ENCODE results near the gene FMN1. TPM values are rescaled to one million over a fixed set of nuclear protein-coding genes. Genes with fewer than 3 reads are reported as not detected.

Gene FMN1
- total and polyA plus RNA-seq, 2 of the 8 experiments (the other 6 are each of a cell fraction or from before 2014, with no cell fraction given): 0.27 to 3.7 TPM

- Histone ChIP-seq H3K27me3 (replicated peaks in 1 of 4; ENCODE audit: control insufficient read depth in 3 of 4, extremely low read depth in 1 of 4, insufficient read depth in 3 of 4, low read length in 3 of 4) (no peaks in the 10 kb centered on the region), H4K91ac (replicated peaks; ENCODE audit: insufficient read length, low read length) (no peak overlapping the region), H3K36me3 (ENCODE audit: control insufficient read depth in 2 of 4, insufficient read depth in 4 of 4, low read length in 3 of 4) (no peaks in the 10 kb centered on the region), H3K4ac (replicated peaks; ENCODE audit: insufficient read length, low read depth, low read length) (no peak overlapping the region), H3K4me3 (ENCODE audit: extremely low read depth in 1 of 4, insufficient read depth in 2 of 4, low read depth in 3 of 4, low read length in 4 of 4) (no peak overlapping the region), H3K23ac (ENCODE audit: insufficient read length) (no peak overlapping the region), H3K4me1 (replicated peaks in 1 of 4; ENCODE audit: control insufficient read depth in 3 of 4, insufficient read depth in 4 of 4, low read length in 3 of 4) (peaks cover 0 to 7% (median 0%) of the 10 kb centered on the region in 4 experiments; a peak in 2 of 7 replicates), H2AFZ (ENCODE audit: low read length) (no peak overlapping the region), H3K18ac (ENCODE audit: extremely low read depth, low read length) (no peak overlapping the region), H3K79me1 (ENCODE audit: low read depth, low read length) (no peaks in the 10 kb centered on the region), H2AK5ac (ENCODE audit: low read depth, low read length) (no peak overlapping the region), H2BK15ac (ENCODE audit: low read length) (no peak overlapping the region), H2BK20ac (ENCODE audit: low read length) (no peak overlapping the region), H3K9me3 (ENCODE audit: insufficient read depth in 2 of 2, low read depth in 1 of 2, low read length in 1 of 2) (no peaks in the 10 kb centered on the region), H3K9ac (replicated peaks in 1 of 4; ENCODE audit: extremely low read depth in 1 of 4, low read depth in 3 of 4, low read length in 3 of 4) (no peak overlapping the region), H2BK5ac (ENCODE audit: low read depth, low read length) (no peak overlapping the region), H3K23me2 (ENCODE audit: low read depth, low read length) (no peaks in the 10 kb centered on the region; the same call in 1 of the 2 replicates), H2BK12ac (ENCODE audit: low read depth, low read length) (no peak overlapping the region), H3K56ac (replicated peaks; ENCODE audit: insufficient read length, low read depth, low read length) (no peak overlapping the region), H4K8ac (ENCODE audit: extremely low read depth, insufficient read depth, low read length) (no peak overlapping the region), H3K79me2 (ENCODE audit: control insufficient read depth in 1 of 2, insufficient read depth in 2 of 2, low read length in 2 of 2) (no peaks in the 10 kb centered on the region), H3K14ac (ENCODE audit: insufficient read length) (no peak overlapping the region), H4K20me1 (replicated peaks in 1 of 2; ENCODE audit: control insufficient read depth in 1 of 2, insufficient read depth in 2 of 2, low read length in 2 of 2) (no peaks in the 10 kb centered on the region), H4K5ac (ENCODE audit: insufficient read length, low read depth, low read length) (no peak overlapping the region), H3K4me2 (ENCODE audit: insufficient read depth in 1 of 2, low read depth in 2 of 2, low read length in 2 of 2) (no peak overlapping the region), H2BK120ac (replicated peaks; ENCODE audit: low read depth, low read length) (no peak overlapping the region), H3K27ac (ENCODE audit: low read depth, low read length) (no peak overlapping the region)
- FAIRE-seq: no peak
- 94% methylated on average over 4 of the region's 4 CpGs; no CpG with 5 or more reads in 1 of the 2 experiments for WGBS, 2 experiments (ENCODE audit: extremely low coverage in 1 of 2, insufficient coverage in 1 of 2, insufficient read length in 1 of 2, insufficient replicate concordance in 2 of 2, low coverage in 1 of 2, low lambda C conversion rate in 2 of 2, missing lambda C conversion rate in 1 of 2)
- ChIA-PET CTCF (ENCODE audit: partially characterized antibody) (interaction anchor here (0.6 to 5.3 kb wide), 2 partner anchors 33 to 334 kb away, joined by 3 to 18 read pairs; no protein-coding TSS in a partner anchor), POLR2A (ENCODE audit: partially characterized antibody) (interaction anchor here (1.4 kb wide), 1 partner anchor 37 kb away, joined by 4 read pairs; no protein-coding TSS in a partner anchor)
- no peak for DNase-seq (ENCODE audit: low read depth in 1 of 2, low spot score in 2 of 2)
- no peak for TF ChIP-seq TCF12 (IDR thresholded peaks at IDR 0.05; ENCODE audit: low read depth, low read length)
- TF ChIP-seq RNF2 (IDR thresholded peaks at IDR 0.05; ENCODE audit: borderline replicate concordance, low read depth, low read length, missing control alignments, poor library complexity, severe bottlenecking): no peak
- TF ChIP-seq TAF7 (optimal IDR thresholded peaks at IDR 0.05; ENCODE audit: borderline replicate concordance, low read depth, low read length): no peak
- TF ChIP-seq POU5F1 (IDR thresholded peaks at IDR 0.05; ENCODE audit: low read depth, low read length): no peak
- TF ChIP-seq YY1 (IDR thresholded peaks at IDR 0.05; ENCODE audit: low read depth, low read length): no peak
- no peak for TF ChIP-seq MAFK (IDR thresholded peaks at IDR 0.05; ENCODE audit: low read depth, low read length)
- TF ChIP-seq RFX5 (IDR thresholded peaks at IDR 0.05; ENCODE audit: borderline replicate concordance, low read depth, low read length): no peak
- TF ChIP-seq NANOG (IDR thresholded peaks at IDR 0.05; ENCODE audit: insufficient read depth, low read depth, low read length, poor library complexity, severe bottlenecking): no peak
- no peak for TF ChIP-seq SP4 (IDR thresholded peaks at IDR 0.05; ENCODE audit: low read length)
- no peak for TF ChIP-seq CTCF (IDR thresholded peaks at IDR 0.05; ENCODE audit: control extremely low read depth in 1 of 3, insufficient read depth in 1 of 3, low read depth in 1 of 3, low read length in 3 of 3)
- no peak for TF ChIP-seq CHD1 (IDR thresholded peaks at IDR 0.05; ENCODE audit: low read depth, low read length)
Observed at GRCh38 chr15:33119865-33120264, 74.6 kb downstream of the FMN1 start.
